Activated CD8-positive, alpha-beta T cell treated with anti-CD3 and anti-CD28 coated beads, Interleukin-2, amount 10 ng/mL, durations not matched to agents 7 days and 5 days (primary cell): ENCODE results near the gene PRR19. TPM values are rescaled to one million over a fixed set of nuclear protein-coding genes. Genes with fewer than 3 reads are reported as not detected.

Source experiments
- ATAC-seq: fragments of 150-1000 bp; cut with Tn5 transposase; one replicate; pipeline ENCODE4 v1.10.0; 2021; ENCODE audit warnings: moderate library complexity
- CTCF ChIA-PET: fragments of 350-600 bp; sonication (Branson Sonifier 250); formaldehyde crosslinking; loops from one replicate; lab custom pipeline; 2021; ENCODE audit warnings: antibody characterized with exemption; lab: Charles Lee
- POLR2A ChIA-PET: fragments of 350-600 bp; sonication (Branson Sonifier 250); formaldehyde crosslinking; loops from one replicate; lab custom pipeline; 2021; ENCODE audit warnings: antibody characterized with exemption; lab: Charles Lee
- DNase-seq: peaks from one replicate; pipeline ENCODE4 v3.0.0-alpha.2; 2020
- H3K27ac Mint-ChIP-seq: one replicate; pipeline ENCODE4 v1.8.0; 2021; ENCODE audit warnings: mild to moderate bottlenecking, mixed read lengths
- H3K27me3 Mint-ChIP-seq: one replicate; pipeline ENCODE4 v1.8.0; 2021; ENCODE audit warnings: low read depth, mixed read lengths
- H3K36me3 Mint-ChIP-seq: one replicate; pipeline ENCODE4 v1.8.0; 2021; ENCODE audit warnings: low read depth, mixed read lengths
- H3K4me1 Mint-ChIP-seq: one replicate; pipeline ENCODE4 v1.8.0; 2021; ENCODE audit warnings: low read depth, mixed read lengths
- H3K4me3 Mint-ChIP-seq: one replicate; pipeline ENCODE4 v1.8.0; 2021; ENCODE audit warnings: mild to moderate bottlenecking, mixed read lengths
- H3K9me3 Mint-ChIP-seq: one replicate; pipeline ENCODE4 v1.8.0; 2022; ENCODE audit warnings: mixed read lengths; ENCODE audit not compliant: insufficient read depth
- total RNA-seq, 2 experiments: library from RNA; stranded (reverse); gene quantifications; one replicate each; pipeline ENCODE4 v1.2.3, GENCODE V29; 2021

The PRR19 gene
- total RNA-seq, 2 experiments from 2014 or later = 0.44 to 0.55 TPM

GRCh38 chr19:42279155-42279901 lies 22.6 kb upstream of the PRR19 start:
- POLR2A ChIA-PET = interaction anchor here (0.8 to 2.5 kb wide), 9 partner anchors 9 to 78 kb away, joined by 3 to 33 read pairs (median 4); partner anchors contain the start of gene ZNF526
- ATAC-seq (no peak), DNase-seq (no peak)
- Mint-ChIP-seq H3K36me3 (peaks cover 27% of the 10 kb centered on the region), H3K4me3 (peak overlapping the region; percentile 81), H3K27ac (peak overlapping the region; percentile 92), H3K27me3 (no peaks in the 10 kb centered on the region), H3K9me3 (no peaks in the 10 kb centered on the region), H3K4me1 (peaks cover 64% of the 10 kb centered on the region)
- CTCF ChIA-PET = interaction anchor here (0.7 to 3.5 kb wide), 37 partner anchors 9 to 173 kb away, joined by 3 to 113 read pairs (median 5); partner anchors contain the start of genes CIC, DEDD2, ERF and GSK3A

GRCh38 chr19:42279902-42280814 lies 21.8 kb upstream of the PRR19 start:
- H3K9me3 Mint-ChIP-seq = no peaks in the 10 kb centered on the region
- ATAC-seq (peak; percentile 61), DNase-seq (peak; percentile 93)
- peak overlapping the region; percentile 81 for H3K4me3 Mint-ChIP-seq
- peak overlapping the region; percentile 92 for H3K27ac Mint-ChIP-seq
- ChIA-PET POLR2A (interaction anchor here (0.8 to 2.5 kb wide), 9 partner anchors 9 to 79 kb away, joined by 3 to 33 read pairs (median 4); partner anchors contain the start of gene ZNF526), CTCF (interaction anchor here (0.7 to 3.5 kb wide), 36 partner anchors 10 to 174 kb away, joined by 3 to 113 read pairs (median 5); partner anchors contain the start of genes CIC, DEDD2, ERF and GSK3A)
- H3K4me1 Mint-ChIP-seq = peaks cover 61% of the 10 kb centered on the region
- H3K27me3 Mint-ChIP-seq = no peaks in the 10 kb centered on the region
- H3K36me3 Mint-ChIP-seq = peaks cover 19% of the 10 kb centered on the region

GRCh38 chr19:42280815-42281145 lies 21.2 kb upstream of the PRR19 start:
- Mint-ChIP-seq H3K36me3 (peaks cover 15% of the 10 kb centered on the region), H3K27ac (no peak overlapping the region), H3K27me3 (no peaks in the 10 kb centered on the region), H3K4me1 (peaks cover 63% of the 10 kb centered on the region), H3K9me3 (no peaks in the 10 kb centered on the region), H3K4me3 (no peak overlapping the region)
- POLR2A ChIA-PET = interaction anchor here (1.1 to 2.5 kb wide), 5 partner anchors 10 to 82 kb away, joined by 3 to 33 read pairs (median 5); partner anchors contain the start of genes PAFAH1B3 and PRR19
- ATAC-seq = no peak
- CTCF ChIA-PET = interaction anchor here (0.9 to 3.5 kb wide), 3 partner anchors 11 to 46 kb away, joined by 3 to 113 read pairs (median 60); partner anchors contain the start of genes CIC and GSK3A
- peak; percentile 36 for DNase-seq

GRCh38 chr19:42281146-42281826 lies 20.6 kb upstream of the PRR19 start:
- Mint-ChIP-seq H3K36me3 (peaks cover 10% of the 10 kb centered on the region), H3K27ac (no peak overlapping the region), H3K4me3 (no peak overlapping the region), H3K4me1 (peaks cover 63% of the 10 kb centered on the region), H3K9me3 (no peaks in the 10 kb centered on the region), H3K27me3 (no peaks in the 10 kb centered on the region)
- no peak for DNase-seq
- ChIA-PET POLR2A (interaction anchor here (0.6 to 2.5 kb wide), 8 partner anchors 11 to 152 kb away, joined by 3 to 33 read pairs (median 4); partner anchors contain the start of genes CIC, PAFAH1B3 and PRR19), CTCF (interaction anchor here (0.9 to 3.5 kb wide), 5 partner anchors 11 to 172 kb away, joined by 3 to 60 read pairs (median 7); partner anchors contain the start of genes CIC and GSK3A)
- ATAC-seq = no peak

- Mint-ChIP-seq H3K4me3 (no peak overlapping the region), H3K9me3 (no peaks in the 10 kb centered on the region), H3K27me3 (no peaks in the 10 kb centered on the region), H3K27ac (no peak overlapping the region), H3K4me1 (peaks cover 55% of the 10 kb centered on the region), H3K36me3 (peaks cover 11% of the 10 kb centered on the region)
- CTCF ChIA-PET = interaction anchor here (0.8 to 3.5 kb wide), 7 partner anchors 12 to 173 kb away, joined by 3 to 60 read pairs (median 4); partner anchors contain the start of genes CIC and GSK3A
- DNase-seq (no peak), ATAC-seq (no peak)
- POLR2A ChIA-PET = interaction anchor here (0.6 to 2.0 kb wide), 9 partner anchors 12 to 153 kb away, joined by 3 to 11 read pairs (median 3); partner anchors contain the start of genes CIC, PAFAH1B3, PRR19 and ZNF526
Measured at GRCh38 chr19:42281827-42282762, 19.8 kb upstream of the PRR19 start.

GRCh38 chr19:42282819-42283187 lies 19.1 kb upstream of the PRR19 start:
- Mint-ChIP-seq H3K27ac (no peak overlapping the region), H3K4me3 (no peak overlapping the region), H3K4me1 (peaks cover 49% of the 10 kb centered on the region), H3K36me3 (peaks cover 14% of the 10 kb centered on the region), H3K9me3 (no peaks in the 10 kb centered on the region), H3K27me3 (no peaks in the 10 kb centered on the region)
- no peak for DNase-seq
- ChIA-PET POLR2A (interaction anchor here (0.5 to 2.0 kb wide), 6 partner anchors 13 to 150 kb away, joined by 3 to 11 read pairs (median 3); partner anchors contain the start of genes CIC and ZNF526), CTCF (interaction anchor here (0.8 to 1.9 kb wide), 4 partner anchors 13 to 150 kb away, joined by 3 to 8 read pairs (median 6); partner anchors contain the start of gene GSK3A)
- no peak for ATAC-seq

- CTCF ChIA-PET = interaction anchor here (0.8 to 1.9 kb wide), 4 partner anchors 13 to 150 kb away, joined by 3 to 8 read pairs (median 5); partner anchors contain the start of genes DEDD2 and GSK3A
Measured at GRCh38 chr19:42283188-42284065, 18.5 kb upstream of the PRR19 start.

GRCh38 chr19:42284066-42284501 lies 17.8 kb upstream of the PRR19 start:
- Mint-ChIP-seq H3K9me3 (no peaks in the 10 kb centered on the region), H3K4me1 (peaks cover 39% of the 10 kb centered on the region), H3K27ac (no peak overlapping the region), H3K36me3 (peaks cover 14% of the 10 kb centered on the region), H3K4me3 (no peak overlapping the region), H3K27me3 (no peaks in the 10 kb centered on the region)
- peak; percentile 40 for ATAC-seq
- POLR2A ChIA-PET = interaction anchor here (0.5 to 1.9 kb wide), 5 partner anchors 14 to 85 kb away, joined by 3 to 5 read pairs (median 3); no protein-coding TSS in a partner anchor
- peak; percentile 85 for DNase-seq
- CTCF ChIA-PET = interaction anchor here (0.8 to 2.4 kb wide), 6 partner anchors 12 to 151 kb away, joined by 3 to 13 read pairs (median 4); partner anchors contain the start of gene DEDD2

More at GRCh38 chr19:42283188-42284065, 18.5 kb upstream of the PRR19 start:
- ATAC-seq (peak; percentile 69), DNase-seq (peak; percentile 98)
- Mint-ChIP-seq H3K27ac (no peak overlapping the region), H3K9me3 (no peaks in the 10 kb centered on the region), H3K36me3 (peaks cover 15% of the 10 kb centered on the region), H3K4me1 (peaks cover 45% of the 10 kb centered on the region), H3K4me3 (no peak overlapping the region), H3K27me3 (no peaks in the 10 kb centered on the region)
- POLR2A ChIA-PET = interaction anchor here (0.5 to 2.0 kb wide), 6 partner anchors 13 to 64 kb away, joined by 3 to 11 read pairs (median 4); partner anchors contain the start of genes CIC and ZNF526
